SU-DHL-6 (cell line): ENCODE data around the gene KCNJ4.

Source experiments
- H2AFZ ChIP-seq: fragments of 200-600 bp; sonication (generic); 2 replicates; pipeline ENCODE4 v1.6.1; 2014; ENCODE audit warnings: low read depth, mild to moderate bottlenecking, moderate library complexity, mixed read lengths, antibody characterized with exemption, low read length; ENCODE audit not compliant: severe bottlenecking
- H3F3A ChIP-seq: fragments of 200-600 bp; shearing (Covaris generic); 2 replicates; pipeline ENCODE4 v1.6.0; 2016; ENCODE audit warnings: antibody characterized with exemption, mild to moderate bottlenecking; ENCODE audit not compliant: insufficient read depth
- H3K27ac ChIP-seq: fragments of 200-600 bp; sonication (generic); 2 replicates; pipeline ENCODE4 v1.5.1; 2016; ENCODE audit warnings: low read depth, mild to moderate bottlenecking, low read length, moderate library complexity, mixed read lengths
- H3K27me3 ChIP-seq: fragments of 200-600 bp; sonication (generic), shearing (Covaris generic); 2 replicates; pipeline ENCODE4 v1.6.0; 2014; ENCODE audit warnings: mild to moderate bottlenecking, low read length
- H3K36me3 ChIP-seq: fragments of 200-600 bp; sonication (generic); 2 replicates; pipeline ENCODE4 v1.6.1; 2014; ENCODE audit warnings: mild to moderate bottlenecking, low read length, mixed read lengths
- H3K4me2 ChIP-seq: fragments of 300-600, 200-600 bp; shearing (Covaris generic), sonication (generic); 2 replicates; pipeline ENCODE4 v1.6.0; 2014; ENCODE audit warnings: low read length, low read depth, mild to moderate bottlenecking; ENCODE audit not compliant: poor library complexity, severe bottlenecking
- H3K4me3 ChIP-seq: fragments of 200-600 bp; sonication (generic); 2 replicates; pipeline ENCODE4 v1.5.1; 2014; ENCODE audit warnings: antibody characterized with exemption, low read length, mild to moderate bottlenecking, mixed read lengths; ENCODE audit not compliant: insufficient read depth, poor library complexity, severe bottlenecking
- H3K79me2 ChIP-seq: fragments of 200-600 bp; sonication (generic); 2 replicates; pipeline ENCODE4 v1.6.1; 2014; ENCODE audit warnings: mild to moderate bottlenecking, low read length, moderate library complexity; ENCODE audit not compliant: insufficient read depth
- H3K9ac ChIP-seq: fragments of 200-600 bp; sonication (generic); 2 replicates; pipeline ENCODE4 v1.7.0; 2014; ENCODE audit warnings: mild to moderate bottlenecking, low read length
- H3K9me2 ChIP-seq: fragments of 200-600 bp; sonication (generic); replicated peaks from 2 replicates; pipeline ENCODE4 v1.6.1; 2014; ENCODE audit warnings: low read length; ENCODE audit not compliant: insufficient read depth
- H3K9me3 ChIP-seq: fragments of 200-600 bp; sonication (generic); 2 replicates; pipeline ENCODE4 v1.6.1; 2014; ENCODE audit warnings: low read length, mixed read lengths; ENCODE audit not compliant: insufficient read depth
- H4K20me1 ChIP-seq: fragments of 200-600 bp; sonication (generic); 2 replicates; pipeline ENCODE4 v1.6.1; 2014; ENCODE audit warnings: low read depth, mild to moderate bottlenecking, antibody characterized with exemption, low read length, moderate library complexity, mixed read lengths
- CTCF ChIP-seq: fragments of 200-600 bp; sonication (generic); IDR thresholded peaks from one replicate; pipeline ENCODE4 v1.5.1; 2017; ENCODE audit warnings: antibody characterized with exemption, mild to moderate bottlenecking, low read length, moderate library complexity; ENCODE audit not compliant: insufficient read depth, poor library complexity, severe bottlenecking
- EZH2phosphoT487 ChIP-seq: fragments of 200-600 bp; sonication (generic), shearing (Covaris generic); conservative IDR thresholded peaks from 2 replicates; pipeline ENCODE4 v1.6.1; 2018; ENCODE audit warnings: mild to moderate bottlenecking, antibody characterized with exemption, low read length, moderate library complexity, mixed read lengths

KCNJ4 gene

DNA sequence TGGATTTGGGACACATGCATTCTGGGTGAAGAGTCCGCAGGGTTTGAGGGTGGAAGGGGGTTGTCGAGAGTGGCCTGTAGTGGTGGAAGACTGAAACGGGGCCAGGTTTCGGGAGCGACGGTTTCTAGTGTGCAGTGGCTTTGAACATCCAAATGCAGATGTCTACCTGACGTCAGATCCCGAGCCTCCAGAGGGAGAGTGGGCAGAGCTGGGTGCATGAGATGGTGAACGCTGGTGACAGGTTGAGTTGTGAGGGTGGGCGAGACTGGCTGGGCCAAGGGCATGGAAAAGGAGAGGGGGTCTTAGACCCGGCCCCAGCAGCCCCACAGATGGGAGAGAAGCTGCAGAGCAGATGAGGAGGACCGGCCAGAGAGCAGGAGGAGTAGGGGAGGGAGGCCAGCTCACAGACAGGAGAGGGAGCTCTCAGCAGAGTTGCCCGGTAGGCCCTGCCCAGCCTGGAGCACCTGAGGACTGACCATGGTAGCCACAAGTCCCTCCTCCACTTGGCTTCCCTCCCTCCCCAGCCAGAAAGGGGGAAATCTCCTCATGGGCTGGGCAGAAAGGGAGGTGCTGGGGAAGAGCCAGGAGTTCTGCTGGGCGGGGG, 14.2 kb downstream of the KCNJ4 start:
- H3K4me3 ChIP-seq, result no peak overlapping the region
- no peaks in the 10 kb centered on the region for H3F3A ChIP-seq
- H3K9me2 ChIP-seq, result no peaks in the 10 kb centered on the region
- H3K27me3 ChIP-seq, result no peaks in the 10 kb centered on the region
- no peak overlapping the region for H3K9ac ChIP-seq
- no peaks in the 10 kb centered on the region for H3K36me3 ChIP-seq
- no peak overlapping the region for H3K4me2 ChIP-seq
- TF ChIP-seq EZH2phosphoT487 (no peak), CTCF (no peak)
- no peaks in the 10 kb centered on the region for H3K9me3 ChIP-seq
- H2AFZ ChIP-seq, result no peak overlapping the region
- no peak overlapping the region for H3K27ac ChIP-seq
- H3K79me2 ChIP-seq, result no peaks in the 10 kb centered on the region
- H4K20me1 ChIP-seq, result no peaks in the 10 kb centered on the region

DNA sequence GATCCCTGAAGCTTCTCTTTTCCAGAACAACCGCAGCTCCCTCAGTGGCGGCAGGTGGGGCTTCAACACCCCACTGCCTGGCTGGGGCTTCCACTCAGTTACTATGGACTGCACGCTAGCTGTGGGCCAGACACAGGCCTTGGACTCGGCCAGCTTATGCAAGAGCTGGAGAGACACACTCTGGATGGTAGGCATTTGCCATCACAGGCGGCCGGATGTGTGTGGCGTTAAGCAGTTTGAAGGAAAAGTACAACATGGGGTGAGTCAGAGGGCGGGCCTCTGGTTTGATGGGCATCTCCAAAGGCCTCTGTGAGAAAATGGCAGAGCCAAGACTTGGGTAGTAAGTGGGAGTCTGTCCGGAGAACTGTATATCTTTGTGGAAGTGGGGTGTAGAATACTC, 17.6 kb downstream of the KCNJ4 start:
- H3K79me2 ChIP-seq, result no peaks in the 10 kb centered on the region
- no peaks in the 10 kb centered on the region for H3K9me2 ChIP-seq
- H3K27me3 ChIP-seq, result no peaks in the 10 kb centered on the region
- no peak for TF ChIP-seq EZH2phosphoT487
- TF ChIP-seq CTCF, result no peak
- H3K4me2 ChIP-seq, result no peak overlapping the region
- H3K4me3 ChIP-seq, result no peak overlapping the region
- H3K27ac ChIP-seq, result no peak overlapping the region
- H4K20me1 ChIP-seq, result no peaks in the 10 kb centered on the region
- no peaks in the 10 kb centered on the region for H3K36me3 ChIP-seq
- H2AFZ ChIP-seq, result no peak overlapping the region
- no peaks in the 10 kb centered on the region for H3K9me3 ChIP-seq
- H3F3A ChIP-seq, result no peaks in the 10 kb centered on the region
- no peak overlapping the region for H3K9ac ChIP-seq

DNA sequence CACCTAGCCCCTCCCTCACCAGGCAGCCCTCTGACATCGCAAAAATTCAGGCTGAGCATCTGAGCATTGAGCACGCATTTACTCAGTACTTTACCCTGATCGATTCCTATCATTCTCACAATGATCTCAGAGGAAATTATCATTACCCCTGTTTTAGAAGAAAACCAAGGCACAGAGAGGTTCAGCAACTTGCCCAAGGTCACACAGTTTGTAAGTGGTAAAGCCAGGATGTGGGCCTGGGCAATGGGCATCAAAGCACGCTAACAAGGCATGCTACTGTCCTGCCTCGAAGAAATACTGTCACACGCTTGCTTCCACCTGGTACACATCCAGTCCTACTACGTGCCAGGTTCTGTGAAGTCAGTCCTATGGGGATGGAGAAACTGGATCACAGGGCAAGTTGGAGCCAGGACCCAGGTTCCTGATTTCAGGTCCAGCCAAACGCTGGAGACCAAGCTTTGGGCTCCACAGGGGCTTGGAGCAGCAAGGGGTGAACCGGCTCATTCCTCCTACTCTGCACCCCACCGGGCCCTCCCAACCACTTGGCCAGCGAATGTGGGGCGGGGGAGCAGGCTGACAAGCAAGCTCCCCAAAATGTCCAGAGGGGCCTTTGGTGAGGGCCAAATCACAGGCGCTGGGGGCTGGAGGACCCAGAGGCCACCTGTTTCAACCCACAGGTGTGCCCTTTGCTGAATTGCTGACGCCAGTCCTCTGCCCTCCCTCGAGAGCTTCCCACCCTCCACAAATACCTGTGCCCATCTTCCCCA, 18.2 kb downstream of the KCNJ4 start:
- Histone ChIP-seq H4K20me1 (no peaks in the 10 kb centered on the region), H3K9me2 (no peaks in the 10 kb centered on the region), H3K9ac (no peak overlapping the region), H3K36me3 (no peaks in the 10 kb centered on the region), H3K4me2 (no peak overlapping the region), H2AFZ (no peak overlapping the region), H3F3A (no peaks in the 10 kb centered on the region), H3K79me2 (no peaks in the 10 kb centered on the region), H3K9me3 (no peaks in the 10 kb centered on the region), H3K27ac (no peak overlapping the region), H3K4me3 (no peak overlapping the region), H3K27me3 (no peaks in the 10 kb centered on the region)
- TF ChIP-seq CTCF (no peak), EZH2phosphoT487 (no peak)
